HepG2 (cell line): ENCODE measurements around the gene CREG2. TPM values are rescaled to one million over a fixed set of nuclear protein-coding genes. Genes with fewer than 3 reads are reported as not detected.

Experiments used
- CREM ChIP-seq, 2 experiments: sonication (generic) in 1 of 2; formaldehyde crosslinking in 1 of 2; IDR thresholded peaks; 2 replicates each; pipeline versions ENCODE4 v1.4.0 to v1.6.1; 2016 to 2020; ENCODE audit warnings: antibody characterized with exemption in 1 of 2, mild to moderate bottlenecking in 1 of 2, missing genetic modification reagents in 1 of 2
- E2F1 ChIP-seq: sonication (generic); formaldehyde crosslinking; IDR thresholded peaks from 2 replicates; pipeline ENCODE4 v1.5.0; 2020; ENCODE audit warnings: missing genetic modification reagents
- GPN1 ChIP-seq: sonication (generic); formaldehyde crosslinking; IDR thresholded peaks from 2 replicates; pipeline ENCODE4 v1.5.1; 2020; ENCODE audit warnings: missing genetic modification reagents, borderline replicate concordance
- HNRNPUL1 ChIP-seq: fragments of 200-400 bp; formaldehyde crosslinking; IDR thresholded peaks from 2 replicates; pipeline ENCODE4 v1.6.1; 2017; ENCODE audit warnings: low read depth, mild to moderate bottlenecking, low read length, moderate library complexity
- NCOR1 ChIP-seq: fragments of 200-600 bp; sonication (generic); IDR thresholded peaks from 2 replicates; pipeline ENCODE4 v1.7.0; 2017; ENCODE audit warnings: antibody characterized with exemption, low read length, borderline replicate concordance
- PHF20 ChIP-seq: sonication (generic); formaldehyde crosslinking; IDR thresholded peaks from 2 replicates; pipeline ENCODE4 v1.5.0; 2020; ENCODE audit warnings: mild to moderate bottlenecking, missing genetic modification reagents
- SMAD9 ChIP-seq: sonication (generic); formaldehyde crosslinking; IDR thresholded peaks from 2 replicates; pipeline ENCODE4 v1.5.1; 2020; ENCODE audit warnings: mild to moderate bottlenecking, missing genetic modification reagents
- SRSF9 ChIP-seq: fragments of 200-400 bp; formaldehyde crosslinking; IDR thresholded peaks from 2 replicates; pipeline ENCODE4 v1.6.1; 2018; ENCODE audit warnings: borderline replicate concordance, mild to moderate bottlenecking, low read depth, low read length; ENCODE audit not compliant: insufficient read depth, poor library complexity, severe bottlenecking
- ZBTB46 ChIP-seq: sonication (generic); formaldehyde crosslinking; IDR thresholded peaks from 2 replicates; pipeline ENCODE4 v1.4.0; 2020; ENCODE audit warnings: mild to moderate bottlenecking, missing genetic modification reagents, borderline replicate concordance
- ZMYM3 ChIP-seq: sonication (generic); formaldehyde crosslinking; IDR thresholded peaks from 2 replicates; pipeline ENCODE4 v1.5.1; 2020; ENCODE audit warnings: mild to moderate bottlenecking, missing genetic modification reagents
- ZMYM4 ChIP-seq: sonication (generic); formaldehyde crosslinking; IDR thresholded peaks from 2 replicates; pipeline ENCODE4 v1.8.1; 2023; ENCODE audit warnings: mild to moderate bottlenecking, missing genetic modification reagents
- ZNF484 ChIP-seq: sonication (generic); formaldehyde crosslinking; IDR thresholded peaks from 2 replicates; pipeline ENCODE4 v1.5.1; 2020; ENCODE audit warnings: mild to moderate bottlenecking, low read depth, missing genetic modification reagents, borderline replicate concordance
- ZNF619 ChIP-seq: sonication (generic); formaldehyde crosslinking; IDR thresholded peaks from 2 replicates; pipeline ENCODE4 v1.4.0; 2020; ENCODE audit warnings: mild to moderate bottlenecking, missing genetic modification reagents
- ZNF800 ChIP-seq: sonication (generic); formaldehyde crosslinking; IDR thresholded peaks from 2 replicates; pipeline ENCODE4 v1.4.0; 2020; ENCODE audit warnings: missing genetic modification reagents
- ZSCAN25 ChIP-seq: sonication (generic); formaldehyde crosslinking; IDR thresholded peaks from 2 replicates; pipeline ENCODE4 v1.8.0; 2022; ENCODE audit warnings: mild to moderate bottlenecking, missing genetic modification reagents
- polyA plus RNA-seq, 8 experiments: library from polyadenylated mRNA; depleted of rRNA in 3 of 8; stranded (reverse) in 7 of 8; unstranded in 1 of 8; fragments of >200 nt; fragmentation: Illumina TruSeq in 4 of 8; extraction: Trizol in 4 of 8; gene quantifications; 2 replicates each; pipeline versions ENCODE4 v1.2.1 to v1.2.3, GENCODE V29; 2011 to 2016; ENCODE audit warnings: low read depth in 4 of 8, missing spikeins in 1 of 8, mixed read lengths in 1 of 8; ENCODE audit not compliant: insufficient read depth in 1 of 8
- total RNA-seq, 5 experiments: library from RNA; depleted of rRNA; stranded (reverse); fragments of >200 nt; fragmentation: Illumina TruSeq; extraction: Trizol; gene quantifications; 2 replicates each; pipeline ENCODE4 v1.2.3, GENCODE V29; 2016; ENCODE audit warnings: low read depth in 1 of 5
- TF ChIP-seq, protein P1 (sequence below): sonication (generic); formaldehyde crosslinking; IDR thresholded peaks from 2 replicates; pipeline ENCODE4 v1.4.0; 2020; ENCODE audit warnings: missing genetic modification reagents, mild to moderate bottlenecking, borderline replicate concordance
- TF ChIP-seq, protein P2 (sequence below): sonication (generic); formaldehyde crosslinking; IDR thresholded peaks from 2 replicates; pipeline ENCODE4 v1.4.0; 2020; ENCODE audit warnings: low read depth, mild to moderate bottlenecking, missing genetic modification reagents
- TF ChIP-seq, protein P3 (sequence below): sonication (generic); formaldehyde crosslinking; IDR thresholded peaks from 2 replicates; pipeline ENCODE4 v1.4.0; 2020; ENCODE audit warnings: missing genetic modification reagents, borderline replicate concordance

CREG2 gene
- total and polyA plus RNA-seq, 2 of the 13 experiments (the other 11 are each of a cell fraction or from before 2014, with no cell fraction given) = 0.18 to 0.26 TPM

DNA sequence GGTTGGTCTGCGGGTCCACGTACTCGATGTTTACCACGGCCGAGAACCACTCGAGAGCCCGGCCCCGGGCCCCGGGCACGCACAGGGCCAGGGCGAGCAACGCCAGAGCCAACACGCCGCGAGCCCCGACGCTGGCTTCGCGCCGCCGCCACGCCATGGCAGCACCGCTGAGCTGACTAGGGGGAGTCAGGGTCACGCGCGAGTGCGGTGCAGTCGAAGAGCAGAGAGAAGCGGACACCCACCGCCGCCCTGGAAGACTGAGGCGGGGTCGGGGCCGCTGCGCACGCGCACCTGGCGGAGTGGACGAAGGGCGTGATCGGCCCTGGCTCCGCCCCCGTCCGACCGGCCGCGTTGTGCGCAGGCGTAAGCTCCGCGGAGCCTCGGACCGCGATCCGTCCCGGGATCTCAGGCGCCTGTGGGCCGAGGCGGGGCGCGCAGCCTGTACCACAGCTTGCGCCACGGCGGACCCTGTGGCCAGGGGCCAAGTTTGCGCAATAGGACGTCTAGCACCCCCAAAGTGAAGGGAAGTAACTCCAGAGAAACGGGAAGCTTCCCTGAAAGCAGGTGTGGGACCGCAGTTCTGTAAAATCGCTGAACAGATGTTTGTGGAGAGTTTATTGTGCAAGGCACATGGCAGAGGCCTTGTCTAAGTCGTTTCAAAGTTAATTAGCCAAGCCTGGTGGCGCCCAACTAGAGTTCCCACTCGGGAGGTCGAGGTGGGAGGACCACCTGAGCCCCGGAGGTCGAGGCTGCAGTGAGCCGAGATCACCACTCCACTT, 78.7 kb downstream of the CREG2 start, which contains the start of gene RNF149 (continued):
- TF ChIP-seq ZNF619 (CRISPR knock-in tag) (peak; percentile 99; the same call in 1 of the 2 replicates), NCOR1 (peak; percentile 80; the same call in 1 of the 2 replicates), ZBTB46 (peak; percentile 97), ZMYM3 (CRISPR knock-in tag) (peak; percentile 97), SRSF9 (no peak), HNRNPUL1 (peak; percentile 66), PHF20 (no peak), CREM (IDR thresholded peaks at IDR 0.05) (peak; percentile 31; the same call in 1 of the 2 replicates), CREM (CRISPR knock-in tag; IDR thresholded peaks at IDR 0.05) (no peak), E2F1 (peak; percentile 78), ZNF800 (CRISPR knock-in tag) (peak; percentile 97), ZNF484 (CRISPR knock-in tag) (peak; percentile 50), ZSCAN25 (peak; percentile 38; the same call in 1 of the 2 replicates), ZMYM4 (CRISPR knock-in tag) (peak; percentile 94), GPN1 (CRISPR knock-in tag) (no peak), SMAD9 (0 out of 2 replicates have a peak, but pooled peaks have one; percentile 6)
- TF ChIP-seq, protein P1, sequence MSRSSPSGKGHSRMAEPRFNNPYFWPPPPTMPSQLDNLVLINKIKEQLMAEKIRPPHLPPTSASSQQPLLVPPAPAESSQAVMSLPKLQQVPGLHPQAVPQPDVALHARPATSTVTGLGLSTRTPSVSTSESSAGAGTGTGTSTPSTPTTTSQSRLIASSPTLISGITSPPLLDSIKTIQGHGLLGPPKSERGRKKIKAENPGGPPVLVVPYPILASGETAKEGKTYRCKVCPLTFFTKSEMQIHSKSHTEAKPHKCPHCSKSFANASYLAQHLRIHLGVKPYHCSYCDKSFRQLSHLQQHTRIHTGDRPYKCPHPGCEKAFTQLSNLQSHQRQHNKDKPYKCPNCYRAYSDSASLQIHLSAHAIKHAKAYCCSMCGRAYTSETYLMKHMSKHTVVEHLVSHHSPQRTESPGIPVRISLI (CRISPR knock-in tag) = peak; percentile 86
- TF ChIP-seq, protein P2, sequence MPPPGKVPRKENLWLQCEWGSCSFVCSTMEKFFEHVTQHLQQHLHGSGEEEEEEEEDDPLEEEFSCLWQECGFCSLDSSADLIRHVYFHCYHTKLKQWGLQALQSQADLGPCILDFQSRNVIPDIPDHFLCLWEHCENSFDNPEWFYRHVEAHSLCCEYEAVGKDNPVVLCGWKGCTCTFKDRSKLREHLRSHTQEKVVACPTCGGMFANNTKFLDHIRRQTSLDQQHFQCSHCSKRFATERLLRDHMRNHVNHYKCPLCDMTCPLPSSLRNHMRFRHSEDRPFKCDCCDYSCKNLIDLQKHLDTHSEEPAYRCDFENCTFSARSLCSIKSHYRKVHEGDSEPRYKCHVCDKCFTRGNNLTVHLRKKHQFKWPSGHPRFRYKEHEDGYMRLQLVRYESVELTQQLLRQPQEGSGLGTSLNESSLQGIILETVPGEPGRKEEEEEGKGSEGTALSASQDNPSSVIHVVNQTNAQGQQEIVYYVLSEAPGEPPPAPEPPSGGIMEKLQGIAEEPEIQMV (CRISPR knock-in tag) = peak; percentile 98
- TF ChIP-seq, protein P3, sequence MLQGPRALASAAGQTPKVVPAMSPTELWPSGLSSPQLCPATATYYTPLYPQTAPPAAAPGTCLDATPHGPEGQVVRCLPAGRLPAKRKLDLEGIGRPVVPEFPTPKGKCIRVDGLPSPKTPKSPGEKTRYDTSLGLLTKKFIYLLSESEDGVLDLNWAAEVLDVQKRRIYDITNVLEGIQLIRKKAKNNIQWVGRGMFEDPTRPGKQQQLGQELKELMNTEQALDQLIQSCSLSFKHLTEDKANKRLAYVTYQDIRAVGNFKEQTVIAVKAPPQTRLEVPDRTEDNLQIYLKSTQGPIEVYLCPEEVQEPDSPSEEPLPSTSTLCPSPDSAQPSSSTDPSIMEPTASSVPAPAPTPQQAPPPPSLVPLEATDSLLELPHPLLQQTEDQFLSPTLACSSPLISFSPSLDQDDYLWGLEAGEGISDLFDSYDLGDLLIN (CRISPR knock-in tag) = peak; percentile 65; the same call in 1 of the 2 replicates
